PC-9 (cell line): Measurements from ENCODE around the gene ADAM8. TPM values are rescaled to one million over a fixed set of nuclear protein-coding genes. Genes with fewer than 3 reads are reported as not detected.

Experiments used
- BruUV-seq: library from RNA; stranded (reverse); fragments of 400-500 nt; replicated peaks from 2 replicates; lab custom pipeline; 2021; lab: Mats Ljungman, UMichigan
- CTCF ChIA-PET: fragments of 300-600 bp; sonication (Branson Sonifier 250); formaldehyde crosslinking; loops from one replicate; lab custom pipeline; 2022; ENCODE audit warnings: antibody characterized with exemption; lab: Charles Lee
- POLR2A ChIA-PET: fragments of 300-600 bp; sonication (Branson Sonifier 250); formaldehyde crosslinking; loops from one replicate; lab custom pipeline; 2022; ENCODE audit warnings: antibody characterized with exemption; ENCODE audit not compliant: unreplicated experiment; lab: Charles Lee
- DNase-seq, 2 experiments: peaks; one replicate each; pipeline versions ENCODE4 v3.0.0 to v3.0.0-alpha.2; 2015 to 2022; ENCODE audit warnings: mixed read lengths in 1 of 2
- H2AFZ ChIP-seq: fragments of 200-600 bp; sonication (generic); 2 replicates; pipeline ENCODE4 v1.8.1; 2017; ENCODE audit warnings: antibody characterized with exemption
- H3F3A ChIP-seq: fragments of 200-600 bp; sonication (generic); 2 replicates; pipeline ENCODE4 v1.8.1; 2017; ENCODE audit warnings: antibody characterized with exemption, mild to moderate bottlenecking, low read depth; ENCODE audit not compliant: insufficient read depth
- H3K27ac ChIP-seq: fragments of 200-600 bp; sonication (generic); 2 replicates; pipeline ENCODE4 v1.6.1; 2016; ENCODE audit warnings: mixed run types
- H3K27me3 ChIP-seq: fragments of 200-600 bp; sonication (generic); 2 replicates; pipeline ENCODE4 v1.6.1; 2016; ENCODE audit warnings: low read depth, mixed run types; ENCODE audit not compliant: insufficient read depth
- H3K36me3 ChIP-seq: fragments of 200-600 bp; sonication (generic); 2 replicates; pipeline ENCODE4 v1.6.1; 2016; ENCODE audit warnings: low read depth, mixed run types
- H3K4me1 ChIP-seq: fragments of 200-600 bp; sonication (generic); replicated peaks from 2 replicates; pipeline ENCODE4 v1.6.1; 2016; ENCODE audit warnings: mixed run types; ENCODE audit not compliant: insufficient read depth
- H3K4me2 ChIP-seq: fragments of 200-600 bp; sonication (generic); 2 replicates; pipeline ENCODE4 v1.6.1; 2017; ENCODE audit warnings: mixed run types
- H3K4me3 ChIP-seq: fragments of 200-600 bp; sonication (generic); 2 replicates; pipeline ENCODE4 v1.6.1; 2016; ENCODE audit warnings: mixed run types
- H3K79me2 ChIP-seq: fragments of 200-600 bp; sonication (generic); 2 replicates; pipeline ENCODE4 v1.6.1; 2017; ENCODE audit warnings: low read depth, mixed run types
- H3K9me2 ChIP-seq: fragments of 200-600 bp; sonication (generic); 2 replicates; pipeline ENCODE4 v1.8.1; 2017; ENCODE audit warnings: mild to moderate bottlenecking; ENCODE audit not compliant: insufficient read depth
- H3K9me3 ChIP-seq: fragments of 200-600 bp; sonication (generic); 2 replicates; pipeline ENCODE4 v1.8.1; 2016; ENCODE audit warnings: low read depth; ENCODE audit not compliant: insufficient read depth
- H4K20me1 ChIP-seq: fragments of 200-600 bp; sonication (generic); 2 replicates; pipeline ENCODE4 v1.8.1; 2017; ENCODE audit not compliant: insufficient read depth
- EZH2 ChIP-seq: fragments of 200-600 bp; sonication (generic); IDR thresholded peaks from 2 replicates; pipeline ENCODE4 v1.8.0; 2017; ENCODE audit warnings: antibody characterized with exemption, low read depth
- intact Hi-C: fragments of 100-400 bp; cut with micrococcal nuclease; formaldehyde crosslinking; loops from one replicate; pipeline ENCODE4 v1.10.0; 2022; ENCODE audit not compliant: unreplicated experiment
- total RNA-seq: library from RNA; stranded (reverse); gene quantifications from 2 replicates; pipeline ENCODE4 v1.2.3, GENCODE V29; 2021
- TF ChIP-seq, protein P1 (sequence below): fragments of 200-600 bp; sonication (generic); conservative IDR thresholded peaks from 2 replicates; pipeline ENCODE4 v1.6.1; 2017; ENCODE audit warnings: mixed run types, antibody characterized with exemption, mild to moderate bottlenecking, moderate library complexity

Gene ADAM8
- total RNA-seq, 1 experiment from 2014 or later: 18.3 TPM

DNA sequence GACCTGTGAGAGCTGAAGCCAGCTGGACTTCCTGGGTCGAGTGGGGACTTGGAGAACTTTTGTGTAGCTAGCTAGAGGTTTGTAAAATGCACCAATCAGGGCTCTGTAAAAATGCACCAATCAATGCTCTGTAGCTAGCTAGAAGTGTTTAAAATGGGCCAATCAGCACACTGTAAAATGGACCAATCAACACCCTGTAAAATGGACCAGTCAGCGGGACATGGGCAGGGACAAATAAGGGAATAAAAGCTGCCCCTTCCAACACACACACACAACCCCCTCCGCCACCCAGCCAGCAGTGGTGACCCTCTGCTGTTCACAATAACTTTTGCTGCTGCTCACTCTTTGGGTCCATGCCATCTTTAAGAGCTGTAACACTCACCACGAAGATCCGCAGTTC lies 39.2 kb upstream of the ADAM8 start:
- Histone ChIP-seq H3K4me2 (no peak overlapping the region), H3K4me1 (no peaks in the 10 kb centered on the region), H3K27me3 (no peaks in the 10 kb centered on the region), H4K20me1 (no peaks in the 10 kb centered on the region), H2AFZ (no peak overlapping the region), H3K4me3 (no peak overlapping the region), H3K27ac (no peak overlapping the region), H3K9me2 (no peaks in the 10 kb centered on the region), H3K36me3 (no peaks in the 10 kb centered on the region), H3F3A (no peaks in the 10 kb centered on the region), H3K9me3 (no peaks in the 10 kb centered on the region), H3K79me2 (no peaks in the 10 kb centered on the region)
- TF ChIP-seq EZH2: no peak
- TF ChIP-seq, protein P1, sequence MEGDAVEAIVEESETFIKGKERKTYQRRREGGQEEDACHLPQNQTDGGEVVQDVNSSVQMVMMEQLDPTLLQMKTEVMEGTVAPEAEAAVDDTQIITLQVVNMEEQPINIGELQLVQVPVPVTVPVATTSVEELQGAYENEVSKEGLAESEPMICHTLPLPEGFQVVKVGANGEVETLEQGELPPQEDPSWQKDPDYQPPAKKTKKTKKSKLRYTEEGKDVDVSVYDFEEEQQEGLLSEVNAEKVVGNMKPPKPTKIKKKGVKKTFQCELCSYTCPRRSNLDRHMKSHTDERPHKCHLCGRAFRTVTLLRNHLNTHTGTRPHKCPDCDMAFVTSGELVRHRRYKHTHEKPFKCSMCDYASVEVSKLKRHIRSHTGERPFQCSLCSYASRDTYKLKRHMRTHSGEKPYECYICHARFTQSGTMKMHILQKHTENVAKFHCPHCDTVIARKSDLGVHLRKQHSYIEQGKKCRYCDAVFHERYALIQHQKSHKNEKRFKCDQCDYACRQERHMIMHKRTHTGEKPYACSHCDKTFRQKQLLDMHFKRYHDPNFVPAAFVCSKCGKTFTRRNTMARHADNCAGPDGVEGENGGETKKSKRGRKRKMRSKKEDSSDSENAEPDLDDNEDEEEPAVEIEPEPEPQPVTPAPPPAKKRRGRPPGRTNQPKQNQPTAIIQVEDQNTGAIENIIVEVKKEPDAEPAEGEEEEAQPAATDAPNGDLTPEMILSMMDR: no peak
- BruUV-seq: no TSS peak
- DNase-seq: no peak
- POLR2A ChIA-PET: no interaction called here
- intact Hi-C loops: no loop called here
- CTCF ChIA-PET: no interaction called here

DNA sequence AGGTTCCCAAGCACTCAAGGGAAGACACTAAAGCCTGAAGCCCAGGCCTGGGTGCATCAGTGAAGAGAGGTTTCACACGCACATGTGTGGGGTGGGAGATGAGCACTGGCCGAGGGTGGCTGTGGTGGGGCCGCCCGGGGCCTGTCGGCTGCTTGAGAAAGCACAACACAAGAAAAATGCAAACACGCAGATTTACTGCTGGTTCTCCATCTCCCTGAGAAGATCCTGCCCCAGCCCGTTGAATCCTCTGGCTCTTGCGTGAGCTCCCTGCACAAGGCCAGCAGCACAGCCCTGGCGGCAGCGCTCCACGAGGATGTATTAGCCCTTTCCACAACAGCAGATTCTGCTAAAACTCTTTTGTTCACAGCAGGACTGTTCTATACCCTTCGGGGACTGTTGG lies 38.2 kb upstream of the ADAM8 start:
- H3K4me1 ChIP-seq: no peaks in the 10 kb centered on the region
- no peaks in the 10 kb centered on the region for H3F3A ChIP-seq
- no TSS peak for BruUV-seq
- no peak overlapping the region for H3K27ac ChIP-seq
- no peaks in the 10 kb centered on the region for H4K20me1 ChIP-seq
- no peaks in the 10 kb centered on the region for H3K79me2 ChIP-seq
- no peak overlapping the region for H2AFZ ChIP-seq
- intact Hi-C loops: no loop called here
- CTCF ChIA-PET: no interaction called here
- H3K36me3 ChIP-seq: no peaks in the 10 kb centered on the region
- no peak overlapping the region for H3K4me2 ChIP-seq
- no peaks in the 10 kb centered on the region for H3K9me2 ChIP-seq
- DNase-seq: no peak
- POLR2A ChIA-PET: no interaction called here
- H3K9me3 ChIP-seq: no peaks in the 10 kb centered on the region
- no peak for TF ChIP-seq EZH2
- TF ChIP-seq, protein P1: no peak
- no peaks in the 10 kb centered on the region for H3K27me3 ChIP-seq
- H3K4me3 ChIP-seq: no peak overlapping the region

DNA sequence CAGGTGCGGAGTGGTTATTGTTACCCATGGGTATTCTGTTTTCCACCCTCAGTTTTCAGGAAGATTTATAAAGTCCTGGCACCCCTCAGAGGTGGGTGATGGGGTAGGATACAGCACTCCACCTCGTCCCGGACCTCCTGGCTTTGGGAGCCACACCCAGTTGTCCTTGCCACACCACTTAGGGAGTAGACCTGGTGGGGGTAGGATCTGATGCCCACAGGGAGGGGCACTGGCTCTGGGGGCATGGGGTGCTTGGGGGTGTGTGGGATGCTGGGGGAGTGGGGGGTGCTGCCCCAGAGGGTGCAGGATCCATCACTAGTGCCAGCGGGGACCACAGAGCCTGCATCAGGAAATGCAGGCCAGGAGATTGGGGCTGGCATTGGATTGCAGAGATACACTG lies 36.5 kb upstream of the ADAM8 start:
- H3K9me2 ChIP-seq: no peaks in the 10 kb centered on the region
- ChIA-PET CTCF (interaction anchor here (1.0 kb wide), 1 partner anchor 17 kb away, joined by 3 read pairs; no protein-coding TSS in a partner anchor), POLR2A (no interaction called here)
- H3K79me2 ChIP-seq: peaks cover 2% of the 10 kb centered on the region
- H3K36me3 ChIP-seq: no peaks in the 10 kb centered on the region
- no peaks in the 10 kb centered on the region for H3K27me3 ChIP-seq
- H4K20me1 ChIP-seq: no peaks in the 10 kb centered on the region; the same call in 1 of the 2 replicates
- intact Hi-C loops: no loop called here
- no peak for DNase-seq
- H3K4me3 ChIP-seq: no peak overlapping the region
- H3K27ac ChIP-seq: no peak overlapping the region
- no TSS peak for BruUV-seq
- H3K4me2 ChIP-seq: no peak overlapping the region
- no peak overlapping the region for H2AFZ ChIP-seq
- TF ChIP-seq, protein P1: no peak
- no peak for TF ChIP-seq EZH2
- no peaks in the 10 kb centered on the region for H3K9me3 ChIP-seq
- H3K4me1 ChIP-seq: 0 out of 2 replicates have a peak, but pooled peaks cover 4% of the 10 kb centered on the region
- H3F3A ChIP-seq: no peaks in the 10 kb centered on the region
